IPS-11a (cell line): ENCODE results near the gene CCDC150.
"Not testable (repeated sequence)": the region's sequence is repeated elsewhere in the genome, so short reads cannot be mapped to it uniquely, and the experiment has no call there.

Experiments used
- H3K4me3 ChIP-seq: one replicate; pipeline ENCODE4 v1.5.1; 2013; ENCODE audit warnings: low read depth, low read length, control low read depth

Gene CCDC150

DNA sequence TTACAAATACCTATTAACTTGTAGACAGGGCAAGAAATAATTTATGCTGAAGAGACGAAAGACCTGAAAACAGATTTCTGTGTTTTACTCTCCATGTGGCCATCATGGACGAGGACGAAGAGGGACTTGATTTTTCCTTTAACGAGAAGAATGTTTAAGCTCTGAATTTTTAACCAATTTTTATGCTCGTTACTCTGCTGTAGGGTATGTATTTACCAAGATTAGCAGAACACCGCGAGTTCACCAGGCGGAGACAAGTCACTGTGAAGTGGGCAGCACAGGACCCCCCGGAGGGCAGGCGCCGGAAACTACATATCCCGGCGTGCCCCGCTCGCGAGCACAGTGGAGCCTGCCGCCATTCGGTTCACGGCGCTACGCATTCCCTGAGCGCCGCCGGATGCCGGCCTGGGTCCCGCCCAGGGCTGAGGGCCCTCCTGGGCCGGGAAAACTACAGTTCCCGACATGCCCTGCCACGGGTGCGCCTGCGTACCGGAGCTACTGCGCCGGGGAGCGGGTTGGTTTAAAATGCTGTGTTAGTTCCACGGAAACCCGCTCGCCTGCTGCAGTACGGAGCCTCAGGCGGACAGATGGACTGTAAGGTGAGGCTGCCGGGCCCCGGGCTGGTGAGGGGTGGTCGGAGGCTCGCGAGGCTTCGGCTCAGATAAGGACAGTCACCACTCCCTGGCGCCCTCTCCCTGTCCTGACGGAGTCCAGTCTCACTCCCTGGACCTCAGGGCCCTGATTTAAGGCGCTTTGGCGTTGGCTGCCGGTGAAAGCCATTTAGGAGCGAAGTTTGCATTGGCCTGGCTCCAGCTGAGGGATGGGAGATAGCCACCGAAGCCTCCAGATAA is at the start of gene CCDC150:
Gene CCDC150 (plus strand): TSS at position 536 of the 851 bp plus-strand sequence. CDS start 52 bp downstream, at position 588.
- H3K4me3 ChIP-seq: peak within 1 kb of the TSS; percentile 92

DNA sequence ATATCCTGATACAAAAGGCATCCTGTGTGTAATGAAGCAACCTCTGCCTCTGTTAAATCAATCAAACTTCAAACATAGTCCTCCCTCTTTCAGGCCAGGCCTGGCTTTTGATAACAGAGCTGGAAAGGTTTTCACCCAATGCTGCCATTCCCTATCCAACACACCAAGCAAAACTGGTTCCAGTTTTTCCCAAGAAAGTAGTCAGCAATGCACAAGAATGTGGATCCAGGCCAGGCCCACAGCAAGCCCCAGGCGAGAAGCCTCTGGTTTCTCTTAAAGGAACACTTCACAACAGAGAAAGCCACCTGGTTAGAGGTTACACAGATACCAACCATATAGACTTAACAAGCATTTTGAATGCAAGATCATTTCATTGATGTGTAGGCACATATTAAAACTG is 49.2 kb upstream of the CCDC150 start:
- H3K4me3 ChIP-seq: no peak overlapping the region

DNA sequence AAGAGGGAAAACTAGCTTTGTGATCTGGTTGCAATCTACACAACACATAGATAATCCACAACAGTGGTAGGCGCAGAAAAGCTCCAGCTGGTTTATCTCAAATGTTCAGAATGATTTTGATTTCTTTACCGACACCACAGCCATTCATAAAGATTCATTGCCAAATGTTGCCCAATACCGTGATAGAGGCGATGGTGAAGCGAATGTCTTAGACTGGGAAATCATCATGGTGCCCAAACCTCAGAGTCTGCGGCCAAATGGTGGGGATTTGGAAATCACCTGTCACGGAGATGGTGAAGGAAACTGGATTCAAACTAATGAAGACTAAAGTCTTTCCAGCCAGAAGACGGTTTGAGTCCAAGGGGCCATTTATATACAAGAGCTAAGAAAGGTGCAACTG is 48.5 kb upstream of the CCDC150 start:
- H3K4me3 ChIP-seq: no peak overlapping the region

DNA sequence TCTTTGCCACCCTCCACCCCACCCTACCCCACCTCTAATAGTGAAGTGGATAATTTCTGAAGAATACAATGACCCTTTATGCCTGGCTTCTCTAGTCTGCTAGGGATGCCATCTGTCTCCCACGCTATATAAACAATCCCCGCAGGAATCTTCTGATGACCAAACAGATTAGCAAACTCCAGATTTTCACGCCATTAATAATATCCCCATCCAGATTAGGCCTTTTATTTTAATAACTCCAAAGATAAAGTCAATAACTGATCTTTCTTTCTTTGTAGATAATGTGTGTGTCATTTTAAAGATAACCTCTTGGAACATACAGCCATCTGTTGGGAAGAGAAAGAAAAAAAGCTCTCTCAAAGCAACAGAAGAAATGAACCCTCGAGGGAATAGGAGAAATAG is 47.9 kb upstream of the CCDC150 start:
- no peak overlapping the region for H3K4me3 ChIP-seq

DNA sequence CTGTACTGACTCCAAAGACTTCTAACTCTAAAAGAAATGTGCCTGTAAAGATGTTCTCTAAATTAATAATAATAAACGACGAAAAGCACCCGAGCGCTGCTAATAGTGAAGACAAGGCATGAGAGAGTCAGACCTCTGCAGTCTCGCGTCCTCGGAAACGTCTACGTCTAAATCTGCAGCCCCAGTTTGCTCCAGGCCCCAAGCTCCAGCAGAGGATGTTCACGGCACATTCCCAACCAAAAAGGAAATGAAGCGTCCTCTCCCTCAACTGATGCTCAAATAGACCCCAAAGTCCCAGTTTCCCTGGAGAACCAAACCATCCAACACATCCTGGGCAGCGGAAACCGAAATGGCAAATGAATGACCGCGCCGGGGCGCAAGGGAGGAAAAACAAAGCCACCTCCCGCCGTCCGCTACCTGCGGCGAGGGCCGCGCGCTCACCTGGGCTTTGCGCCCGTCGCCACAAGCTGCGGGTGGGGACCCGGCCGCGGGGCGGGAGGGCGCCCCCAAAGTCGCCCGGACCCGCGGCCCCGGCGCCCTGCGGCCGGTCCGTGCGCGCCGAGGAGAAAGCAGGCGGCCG is 47.1 kb upstream of the CCDC150 start:
- peak overlapping the region; percentile 79 for H3K4me3 ChIP-seq

DNA sequence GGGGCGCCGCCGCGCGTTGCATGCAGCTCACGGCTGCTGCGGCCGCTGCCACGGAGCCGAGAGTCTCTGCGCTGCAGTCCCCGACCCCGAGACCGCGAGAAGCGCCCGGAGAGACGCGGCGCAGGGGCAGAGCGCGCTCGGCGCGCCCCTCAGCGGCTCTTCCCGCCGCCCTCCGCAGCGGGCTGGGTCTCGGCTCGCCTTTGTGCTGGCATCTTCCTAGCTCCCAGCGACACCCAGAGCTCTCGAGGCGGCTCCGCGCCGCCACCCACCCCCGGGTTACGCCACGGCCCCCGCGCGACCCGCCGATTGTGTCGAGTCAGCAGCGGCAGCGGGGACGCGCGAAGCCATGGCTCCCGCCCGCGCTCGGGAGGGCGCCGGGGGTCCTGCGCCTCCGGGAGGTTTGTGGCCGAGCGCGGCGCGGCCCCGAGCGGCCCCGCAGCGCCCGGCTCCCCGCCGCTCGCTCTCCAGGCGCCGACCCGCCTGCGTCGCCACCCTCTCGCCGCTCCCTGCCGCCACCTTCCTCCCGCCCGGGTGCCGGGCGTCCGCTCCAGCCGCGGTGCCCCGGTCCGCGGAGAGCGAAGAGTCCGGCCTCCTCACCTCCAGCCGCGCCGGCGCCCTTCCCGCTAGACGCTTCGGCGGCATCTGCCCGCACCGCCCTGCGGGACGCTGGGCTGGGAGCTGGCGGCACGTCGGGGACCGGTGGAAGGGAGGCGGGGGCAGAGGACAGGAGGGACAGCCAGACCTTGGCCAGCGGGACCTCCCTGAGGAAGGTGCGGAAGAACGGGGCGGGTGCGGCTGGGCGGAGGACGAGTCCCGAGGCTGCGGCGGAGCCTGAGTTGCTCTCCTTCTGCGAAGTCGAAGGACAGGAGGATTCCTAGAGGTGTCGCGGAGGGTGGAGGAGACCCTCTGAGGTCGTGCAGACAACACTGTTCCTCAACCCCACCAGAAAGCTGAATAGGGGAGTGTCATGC is 46.3 kb upstream of the CCDC150 start, which contains the start of gene HECW2:
Gene HECW2 (minus strand): TSS at position 644 of the 971 bp plus-strand sequence.
- H3K4me3 ChIP-seq: peak within 1 kb of the TSS; percentile 79

DNA sequence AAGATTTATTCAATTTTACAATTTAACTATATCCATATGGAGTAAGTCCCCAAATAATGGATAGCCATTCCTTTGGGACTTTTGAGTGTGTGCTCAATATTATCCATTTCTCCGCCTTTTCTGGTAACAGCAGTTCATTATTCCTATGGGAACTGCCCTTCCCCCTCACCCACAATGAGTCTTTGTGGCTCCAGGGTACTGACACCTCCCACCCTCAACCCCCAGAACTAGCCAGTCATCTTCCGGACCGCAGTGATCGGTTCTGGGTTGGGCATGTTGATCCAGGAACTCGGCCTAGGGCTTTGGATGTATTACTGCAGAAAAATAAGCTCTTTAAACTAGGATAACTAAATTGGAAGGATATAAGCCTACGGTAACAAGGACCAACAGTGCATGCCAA is 45.4 kb upstream of the CCDC150 start:
- no peak overlapping the region for H3K4me3 ChIP-seq

DNA sequence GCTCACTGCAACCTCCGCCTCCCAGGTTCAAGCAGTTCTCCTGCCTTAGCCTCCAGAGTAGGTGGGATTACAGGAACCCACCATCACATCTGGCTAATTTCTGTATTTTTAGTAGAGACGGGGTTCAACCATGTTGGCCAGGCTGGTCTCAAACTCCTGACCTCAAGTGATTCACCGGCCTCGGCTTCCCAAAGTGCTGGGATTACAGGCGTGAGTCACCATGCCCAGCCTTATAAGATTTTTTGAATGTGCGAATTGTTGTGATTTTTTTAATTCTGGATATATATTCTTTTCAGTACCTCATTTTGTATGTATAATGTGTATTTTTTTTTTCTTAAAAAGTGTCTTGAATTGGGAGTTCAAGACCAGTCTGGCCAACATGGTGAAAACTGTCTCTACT is 42.0 kb upstream of the CCDC150 start:
- no peak overlapping the region for H3K4me3 ChIP-seq

DNA sequence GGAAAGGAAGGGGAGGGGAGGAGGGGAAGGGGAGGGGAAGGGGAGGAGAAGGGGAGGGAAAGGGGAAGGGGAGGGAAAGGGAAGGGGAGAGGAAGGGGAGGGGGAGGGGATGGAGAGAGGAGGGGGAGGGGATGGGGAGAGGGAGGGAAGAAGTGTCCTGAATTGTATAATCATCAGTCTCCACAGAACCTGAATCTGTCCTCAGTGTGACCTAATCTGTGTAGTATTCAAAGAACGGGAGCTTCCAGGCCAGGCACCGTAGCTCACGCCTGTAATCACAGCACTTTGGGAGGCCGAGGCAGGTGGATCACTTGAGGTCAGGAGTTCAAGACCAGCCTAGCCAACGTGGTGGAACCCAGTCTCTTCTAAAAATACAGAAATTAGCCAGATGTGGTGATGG is 41.1 kb upstream of the CCDC150 start:
- no peak overlapping the region for H3K4me3 ChIP-seq

DNA sequence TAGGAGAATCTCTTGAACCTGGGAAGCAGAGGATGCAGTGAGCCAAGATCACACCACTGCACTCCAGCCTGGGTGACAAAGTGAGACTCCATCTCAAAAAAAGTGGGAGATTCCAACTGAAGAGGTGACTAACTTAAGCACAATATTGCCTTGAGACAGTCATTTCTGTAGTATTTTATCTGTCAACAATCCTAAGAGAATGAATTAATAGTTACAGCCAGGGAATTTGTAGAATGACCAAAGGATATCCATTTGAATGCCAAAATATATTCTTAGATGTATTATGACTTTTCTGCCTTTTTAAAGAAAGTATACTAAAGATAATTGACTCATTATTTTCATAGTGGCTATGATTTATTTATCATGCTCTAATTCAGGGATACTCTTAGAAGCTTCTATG is 40.7 kb upstream of the CCDC150 start:
- no peak overlapping the region for H3K4me3 ChIP-seq

DNA sequence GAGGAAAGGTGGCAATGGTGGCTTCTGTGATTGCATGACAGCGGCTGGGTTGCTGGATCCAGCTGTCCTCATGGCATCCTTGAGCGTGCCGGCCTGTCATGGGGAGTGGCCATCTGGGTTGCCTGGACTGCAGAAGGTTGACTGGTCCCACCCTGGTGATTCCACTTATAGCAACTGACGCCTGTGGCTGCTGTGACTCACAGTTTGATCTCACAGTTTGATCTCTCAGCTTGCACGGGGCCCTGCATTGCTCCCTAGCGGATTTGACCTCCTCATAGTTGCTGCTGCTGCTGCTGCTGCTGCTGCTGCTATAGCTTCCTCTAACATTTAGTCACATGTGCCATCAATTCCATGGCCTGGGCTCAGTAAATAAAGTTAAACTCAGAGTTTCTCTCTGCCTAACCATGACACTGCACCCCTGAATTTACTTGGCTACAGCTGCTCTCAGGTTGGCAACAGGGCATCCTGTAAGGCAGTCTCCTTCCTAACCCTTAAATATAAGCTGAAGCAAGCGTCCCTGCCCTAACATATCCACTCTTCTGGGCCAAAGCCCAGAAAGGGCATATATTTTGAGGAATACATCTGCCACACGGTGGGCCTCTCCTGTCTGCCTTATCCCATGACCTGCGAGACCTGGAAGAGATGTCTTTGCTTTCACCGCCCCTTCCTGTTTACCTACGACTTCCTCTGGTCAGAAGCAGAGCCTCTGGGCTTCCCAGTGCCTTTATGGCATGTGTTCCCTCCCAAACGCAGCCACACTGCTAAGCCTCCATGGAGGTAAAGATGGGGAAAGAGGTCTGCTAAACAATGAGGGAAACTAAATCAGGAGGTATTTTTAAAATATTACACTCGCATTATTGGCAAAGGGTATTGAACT is 37.8 kb upstream of the CCDC150 start:
- no peak overlapping the region for H3K4me3 ChIP-seq

DNA sequence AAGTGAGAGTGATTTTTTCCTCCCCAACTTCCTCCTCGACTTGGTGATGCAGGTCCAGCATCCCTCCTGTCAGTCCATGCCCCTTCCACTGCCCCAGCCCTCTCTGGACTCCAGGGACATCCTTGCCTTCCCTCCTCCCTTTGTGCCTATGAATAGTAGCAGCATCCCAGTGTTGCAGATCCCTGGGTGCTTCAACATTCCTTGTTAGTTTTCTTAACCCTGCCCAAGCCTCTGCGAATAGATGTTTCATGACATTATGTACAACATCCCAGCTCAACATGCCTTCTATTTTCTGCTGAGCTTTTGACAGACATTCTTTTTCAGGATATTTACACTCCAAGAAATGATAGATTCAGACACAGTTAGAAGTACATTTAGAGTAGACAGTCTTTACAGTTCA is 35.3 kb upstream of the CCDC150 start:
- H3K4me3 ChIP-seq: no peak overlapping the region

DNA sequence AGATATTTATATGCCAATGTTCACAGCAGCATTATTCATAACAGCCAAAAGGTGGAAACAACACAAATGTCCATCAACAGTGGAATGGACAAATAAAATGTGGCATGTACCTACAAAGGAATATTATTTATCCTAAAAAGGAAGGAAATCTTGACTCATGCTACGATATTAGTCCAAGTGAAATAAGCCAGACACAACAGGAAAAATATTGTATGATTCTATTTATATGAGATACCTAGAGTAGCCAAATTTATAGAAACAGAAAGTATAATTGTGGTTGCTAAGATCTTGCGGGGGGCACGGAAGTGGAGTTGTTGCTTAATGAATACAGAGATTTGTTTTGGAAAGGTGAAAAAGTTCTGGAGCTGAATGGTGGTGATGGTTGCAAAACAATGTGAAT is 33.0 kb upstream of the CCDC150 start:
- H3K4me3 ChIP-seq: no peak overlapping the region

DNA sequence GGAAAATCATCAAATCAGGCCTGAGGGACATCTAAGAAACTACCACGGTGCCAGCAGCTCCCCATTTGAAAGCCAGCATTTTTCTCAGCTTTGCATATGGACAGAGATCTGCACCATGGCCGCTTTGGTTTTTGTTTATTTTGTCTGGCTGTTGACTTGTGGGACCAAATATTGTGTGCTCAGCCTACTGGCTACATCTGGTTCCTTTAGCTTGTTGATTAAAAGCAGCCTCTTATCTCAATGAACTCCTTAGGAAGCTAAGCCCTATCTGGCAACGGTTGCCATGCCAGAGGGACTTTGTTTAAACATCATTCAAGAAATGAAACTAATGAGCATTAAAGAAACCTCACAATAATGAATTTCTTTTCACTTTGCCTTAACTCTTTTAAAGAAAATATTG is 32.4 kb upstream of the CCDC150 start:
- H3K4me3 ChIP-seq: no peak overlapping the region

DNA sequence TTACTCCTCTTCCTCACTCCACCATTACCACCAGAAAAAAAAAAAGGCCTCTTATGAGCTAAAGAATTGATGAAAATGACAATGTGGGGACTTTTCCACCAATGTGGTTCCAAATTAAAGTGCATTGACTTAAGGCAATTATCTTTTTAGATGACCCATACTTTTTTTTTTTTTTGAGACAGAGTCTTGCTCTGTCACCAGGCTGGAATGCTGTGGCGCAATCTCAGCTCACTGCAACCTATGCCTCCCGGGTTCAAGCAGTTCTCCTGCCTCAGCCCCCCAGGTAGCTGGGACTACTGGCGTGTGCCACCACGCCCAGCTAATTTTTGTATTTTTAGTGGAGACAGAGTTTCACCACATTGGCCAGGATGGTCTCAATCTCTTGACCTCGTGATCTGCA is 31.6 kb upstream of the CCDC150 start:
- H3K4me3 ChIP-seq: not testable (repeated sequence)

DNA sequence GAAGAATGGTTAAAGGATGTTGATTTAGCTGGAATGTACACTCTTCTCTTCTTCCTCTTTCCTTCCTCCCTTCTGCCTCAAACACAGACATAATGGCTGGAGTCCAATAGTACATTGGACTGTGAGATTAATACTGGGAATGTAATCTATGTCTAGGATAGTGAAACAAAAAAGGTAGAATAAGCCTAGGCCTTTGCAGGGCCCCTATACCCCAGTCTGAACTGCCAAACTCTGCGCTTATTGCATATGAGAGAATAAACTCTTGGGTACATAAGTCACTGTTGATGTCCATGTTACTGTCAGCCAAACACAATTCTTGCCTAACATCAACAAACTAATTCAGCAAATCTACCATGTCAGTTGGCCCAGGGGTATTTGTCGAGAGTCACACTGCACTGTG is 29.7 kb upstream of the CCDC150 start:
- no peak overlapping the region for H3K4me3 ChIP-seq

DNA sequence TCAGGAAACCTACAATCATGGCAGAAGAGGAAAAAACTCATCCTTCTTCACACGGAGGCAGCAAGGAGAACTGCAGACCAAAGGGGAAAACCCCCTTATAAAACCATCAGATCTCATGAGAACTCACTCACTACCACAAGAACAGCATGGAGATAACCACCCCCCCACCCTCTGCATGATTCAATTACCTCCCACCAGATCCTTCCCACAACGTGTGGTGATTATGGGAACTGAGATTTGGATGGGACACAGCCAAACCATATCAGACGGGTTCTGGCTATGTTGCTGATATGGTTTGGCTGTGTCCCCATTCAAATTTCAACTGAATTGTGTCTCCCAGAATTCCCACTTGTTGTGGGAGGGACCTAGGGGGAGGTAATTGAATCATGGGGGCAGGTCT is 28.7 kb upstream of the CCDC150 start:
- no peak overlapping the region for H3K4me3 ChIP-seq

DNA sequence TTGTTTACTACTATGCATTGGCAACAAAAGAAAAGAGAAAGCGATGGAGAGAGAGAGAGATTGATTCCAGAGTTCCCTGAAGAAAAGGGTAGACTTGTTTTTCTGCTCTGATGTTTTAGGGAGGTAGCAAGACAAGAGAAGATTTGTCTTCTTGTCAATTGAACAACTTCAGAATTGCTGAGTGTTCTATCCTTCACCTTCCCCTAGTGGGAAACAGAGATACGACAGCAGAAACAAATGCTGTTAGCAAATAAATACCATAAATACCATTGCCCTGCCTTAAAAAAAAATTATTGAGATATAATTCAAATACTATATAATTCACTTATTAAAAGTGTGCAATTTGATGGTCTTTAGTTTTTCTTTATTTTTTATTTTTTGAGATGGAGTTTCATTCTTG is 26.2 kb upstream of the CCDC150 start:
- H3K4me3 ChIP-seq: no peak overlapping the region

DNA sequence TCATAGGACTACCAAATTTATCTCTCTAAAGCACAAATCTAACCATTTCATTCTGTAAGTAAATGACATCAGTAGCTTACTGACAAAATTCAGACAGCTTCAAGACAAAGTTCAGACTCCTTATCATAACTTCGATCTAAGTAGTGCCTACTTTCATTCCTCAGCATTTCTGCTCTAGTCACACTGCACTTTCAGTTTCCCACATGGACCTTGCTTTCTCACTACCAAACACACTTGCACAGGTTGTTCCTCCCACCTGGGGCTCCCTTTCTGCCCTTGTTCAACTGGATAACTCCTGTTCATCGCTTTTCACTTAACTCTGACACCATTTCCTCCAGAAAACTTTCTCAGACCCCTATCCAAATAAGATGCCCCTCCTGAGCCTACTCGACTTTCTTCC is 22.1 kb upstream of the CCDC150 start:
- H3K4me3 ChIP-seq: no peak overlapping the region

DNA sequence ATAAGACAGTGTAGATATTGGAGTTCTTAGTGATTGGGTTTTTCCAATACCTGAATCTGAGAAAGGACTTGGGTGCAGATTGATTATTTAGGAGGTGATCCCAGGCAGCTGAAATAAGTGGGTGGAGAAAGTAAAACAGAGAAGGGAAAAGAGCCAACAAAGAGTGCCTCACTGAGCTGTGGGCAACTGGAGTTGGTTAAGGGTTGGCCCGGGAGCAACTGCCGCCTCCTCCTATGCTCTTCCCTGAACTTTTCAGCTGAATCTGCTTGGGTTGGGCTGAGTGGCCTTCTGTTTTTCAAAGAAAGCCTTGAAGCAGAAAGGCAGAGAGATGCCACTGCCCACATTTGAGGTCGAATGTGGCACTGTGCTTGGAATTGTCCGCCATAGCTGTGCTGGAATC is 20.9 kb upstream of the CCDC150 start:
- no peak overlapping the region for H3K4me3 ChIP-seq
